GM12874 (cell line): ENCODE measurements around the gene C3orf20.

Source experiments
- TF ChIP-seq, protein P1 (sequence below): IDR thresholded peaks from 2 replicates; pipeline ENCODE4 v1.5.1; 2011; ENCODE audit warnings: low read depth, mild to moderate bottlenecking, control low read depth, low read length, moderate library complexity; ENCODE audit not compliant: insufficient read depth

C3orf20 gene

DNA sequence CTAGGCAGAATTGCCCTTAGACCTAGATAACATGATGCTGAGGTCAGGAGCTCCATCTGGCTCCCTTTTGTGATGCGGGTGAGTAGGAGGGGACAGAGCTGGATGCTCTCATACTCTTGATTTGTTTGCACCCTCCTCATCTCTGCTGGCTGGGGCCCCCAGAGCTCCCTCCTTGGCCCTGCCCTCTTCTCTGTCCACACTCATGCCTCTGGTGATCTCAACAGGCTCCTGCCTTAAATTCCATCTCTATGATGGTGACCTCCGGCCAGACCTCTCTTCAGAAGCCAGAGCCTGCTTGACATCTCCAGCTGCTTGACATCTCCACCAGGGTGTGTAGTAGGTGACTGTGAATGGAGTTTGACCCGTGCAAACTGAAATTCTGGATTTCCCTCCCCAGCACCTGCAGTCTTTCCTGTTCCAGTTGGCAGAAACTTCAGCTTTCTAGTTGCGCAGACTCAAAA is 139.5 kb downstream of the C3orf20 start:
- TF ChIP-seq, protein P1, sequence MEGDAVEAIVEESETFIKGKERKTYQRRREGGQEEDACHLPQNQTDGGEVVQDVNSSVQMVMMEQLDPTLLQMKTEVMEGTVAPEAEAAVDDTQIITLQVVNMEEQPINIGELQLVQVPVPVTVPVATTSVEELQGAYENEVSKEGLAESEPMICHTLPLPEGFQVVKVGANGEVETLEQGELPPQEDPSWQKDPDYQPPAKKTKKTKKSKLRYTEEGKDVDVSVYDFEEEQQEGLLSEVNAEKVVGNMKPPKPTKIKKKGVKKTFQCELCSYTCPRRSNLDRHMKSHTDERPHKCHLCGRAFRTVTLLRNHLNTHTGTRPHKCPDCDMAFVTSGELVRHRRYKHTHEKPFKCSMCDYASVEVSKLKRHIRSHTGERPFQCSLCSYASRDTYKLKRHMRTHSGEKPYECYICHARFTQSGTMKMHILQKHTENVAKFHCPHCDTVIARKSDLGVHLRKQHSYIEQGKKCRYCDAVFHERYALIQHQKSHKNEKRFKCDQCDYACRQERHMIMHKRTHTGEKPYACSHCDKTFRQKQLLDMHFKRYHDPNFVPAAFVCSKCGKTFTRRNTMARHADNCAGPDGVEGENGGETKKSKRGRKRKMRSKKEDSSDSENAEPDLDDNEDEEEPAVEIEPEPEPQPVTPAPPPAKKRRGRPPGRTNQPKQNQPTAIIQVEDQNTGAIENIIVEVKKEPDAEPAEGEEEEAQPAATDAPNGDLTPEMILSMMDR: no peak

DNA sequence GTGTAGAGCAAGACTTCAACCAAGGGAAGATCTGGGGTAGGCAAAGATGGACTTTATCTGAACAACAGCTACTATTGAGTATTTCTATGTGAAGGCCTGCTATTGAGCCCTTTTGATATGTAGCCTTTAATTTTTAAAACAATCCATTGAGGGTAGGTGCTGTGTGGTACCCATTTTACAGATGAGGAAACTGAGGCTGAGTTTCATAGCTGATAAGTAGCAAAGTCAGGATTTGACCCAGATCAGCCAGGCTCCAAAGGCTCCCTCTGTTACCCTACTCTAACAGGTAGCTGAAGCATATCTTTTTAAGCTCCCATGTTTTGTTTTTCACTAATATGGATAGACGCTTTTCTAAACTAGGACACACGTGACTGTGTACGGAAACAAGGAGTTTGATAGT is 141.4 kb downstream of the C3orf20 start:
- TF ChIP-seq, protein P1: no peak

DNA sequence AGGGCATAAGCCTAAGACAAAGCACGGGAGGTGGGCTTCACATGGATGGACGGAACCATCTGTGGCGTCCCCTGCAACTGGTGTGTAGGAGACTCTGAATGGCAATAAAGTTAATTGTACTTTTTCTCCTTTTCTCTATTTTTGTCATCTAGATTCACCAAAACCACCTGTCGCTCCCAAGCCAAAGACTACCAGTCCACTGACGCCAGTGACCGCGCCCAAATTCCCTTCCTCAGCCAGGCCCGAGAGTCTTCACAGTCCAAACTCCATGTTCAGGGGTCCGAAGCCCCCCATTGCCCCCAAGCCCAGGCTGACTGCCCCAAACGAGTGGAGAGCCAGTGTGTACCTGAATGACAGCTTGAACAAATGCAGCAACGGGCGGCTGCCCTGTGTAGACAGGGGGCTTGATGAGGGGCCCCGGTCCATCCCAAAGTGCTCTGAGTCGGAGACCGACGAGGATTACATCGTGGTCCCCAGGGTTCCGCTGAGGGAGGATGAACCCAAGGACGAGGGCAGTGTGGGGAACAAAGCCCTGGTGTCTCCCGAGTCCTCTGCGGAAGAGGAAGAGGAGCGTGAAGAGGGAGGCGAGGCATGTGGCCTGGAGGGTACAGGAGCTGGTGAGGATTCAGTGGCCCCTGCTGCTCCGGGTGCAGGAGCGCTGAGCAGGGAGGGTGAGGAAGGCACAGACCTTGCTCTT is 144.0 kb downstream of the C3orf20 start, which contains the start of gene FGD5:
Gene FGD5, plus strand, starts transcription at position 159 of the 697 bp plus-strand sequence. Its CDS starts 110 bp downstream, at position 269.
- TF ChIP-seq, protein P1: no peak

DNA sequence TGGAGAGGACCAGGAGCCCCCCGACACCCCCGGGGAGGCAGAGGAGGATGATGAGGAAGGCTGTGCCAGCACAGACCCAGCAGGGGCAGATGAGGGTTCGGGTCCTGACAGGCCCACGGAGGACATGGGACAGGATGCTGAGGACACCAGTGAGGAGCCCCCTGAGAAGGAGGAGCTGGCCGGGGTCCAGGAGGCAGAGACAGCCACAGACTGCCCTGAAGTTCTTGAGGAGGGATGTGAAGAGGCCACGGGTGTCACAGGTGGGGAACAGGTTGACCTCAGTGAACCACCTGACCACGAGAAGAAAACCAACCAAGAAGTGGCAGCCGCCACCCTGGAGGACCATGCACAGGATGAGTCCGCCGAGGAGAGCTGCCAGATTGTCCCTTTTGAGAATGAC is 144.7 kb downstream of the C3orf20 start:
- TF ChIP-seq, protein P1: no peak

DNA sequence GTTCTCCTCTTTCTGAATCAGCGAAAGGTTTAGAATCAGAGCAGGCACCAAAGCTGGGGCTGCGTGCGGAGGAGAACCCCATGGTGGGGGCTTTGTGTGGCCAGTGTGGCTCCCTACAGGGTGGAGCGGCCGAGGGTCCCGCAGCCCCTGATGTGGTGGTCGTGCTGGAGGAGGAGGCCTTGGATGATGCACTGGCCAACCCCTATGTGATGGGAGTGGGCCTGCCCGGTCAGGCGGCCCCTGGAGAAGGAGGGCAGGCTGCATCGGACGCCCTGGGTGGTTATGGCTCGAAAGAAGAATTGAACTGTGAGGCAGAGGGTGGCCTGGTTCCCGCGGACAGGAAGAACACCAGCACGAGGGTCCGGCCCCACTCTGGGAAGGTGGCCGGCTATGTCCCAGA is 145.2 kb downstream of the C3orf20 start:
- TF ChIP-seq, protein P1: no peak

DNA sequence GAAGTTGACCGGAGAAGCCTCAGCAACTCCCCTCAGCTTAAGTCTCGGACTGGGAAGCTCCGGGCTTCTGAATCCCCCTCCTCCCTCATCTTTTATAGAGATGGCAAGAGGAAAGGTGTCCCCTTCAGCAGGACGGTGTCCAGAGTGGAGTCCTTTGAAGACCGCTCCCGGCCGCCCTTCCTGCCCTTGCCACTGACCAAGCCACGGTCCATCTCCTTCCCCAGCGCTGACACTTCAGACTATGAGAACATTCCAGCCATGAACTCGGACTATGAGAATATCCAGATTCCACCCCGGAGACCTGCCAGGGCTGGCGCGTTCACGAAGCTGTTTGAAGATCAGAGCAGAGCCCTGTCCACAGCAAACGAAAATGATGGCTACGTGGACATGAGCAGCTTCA is 146.2 kb downstream of the C3orf20 start:
- TF ChIP-seq, protein P1: no peak

DNA sequence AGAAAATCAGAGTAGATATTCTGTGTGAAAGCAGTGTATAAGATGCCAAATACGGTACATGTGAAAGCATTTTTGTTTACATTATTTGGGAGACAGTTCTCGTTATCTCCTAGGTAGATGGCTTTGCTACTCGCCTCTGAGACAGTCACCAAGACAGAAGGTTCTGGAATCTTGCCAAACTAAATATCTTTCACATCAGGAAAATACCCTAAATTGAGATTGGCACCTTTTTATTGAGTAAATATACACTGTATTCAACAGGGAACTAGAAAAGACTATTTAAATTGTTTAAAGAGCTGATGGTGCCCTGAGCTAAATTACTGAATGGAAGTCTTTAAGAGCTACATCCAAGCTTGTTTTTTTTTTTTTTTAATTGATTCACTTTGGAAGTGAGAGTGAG is 147.2 kb downstream of the C3orf20 start:
- TF ChIP-seq, protein P1: no peak
